Renal pelvis (tissue), 4 donors: ENCODE results near the gene IL6R. TPM values are rescaled to one million over a fixed set of nuclear protein-coding genes. Genes with fewer than 3 reads are reported as not detected.
A peak's percentile ranks its signal among the peaks of the same experiment; 100 is the strongest.
"Not testable (repeated sequence)": the region's sequence is repeated elsewhere in the genome, so short reads cannot be mapped to it uniquely, and the experiment has no call there.

Experiments
- DNase-seq: peaks from one replicate; pipeline ENCODE4 v3.0.0-alpha.2; 2013
- polyA plus RNA-seq, 3 donors: library from polyadenylated mRNA; unstranded; fragments of 120-200 nt; gene quantifications; one replicate each; pipeline ENCODE4 v1.2.1, GENCODE V29; 2013; ENCODE audit not compliant: insufficient read length in 3 of 3

IL6R gene
- polyA plus RNA-seq, 3 donors: 5.9 to 11.0 (median 6.4) TPM

- peak; percentile 60 for DNase-seq
Measured at GRCh38 chr1:154405747-154406571, 816 bp downstream of the IL6R start.

DNA sequence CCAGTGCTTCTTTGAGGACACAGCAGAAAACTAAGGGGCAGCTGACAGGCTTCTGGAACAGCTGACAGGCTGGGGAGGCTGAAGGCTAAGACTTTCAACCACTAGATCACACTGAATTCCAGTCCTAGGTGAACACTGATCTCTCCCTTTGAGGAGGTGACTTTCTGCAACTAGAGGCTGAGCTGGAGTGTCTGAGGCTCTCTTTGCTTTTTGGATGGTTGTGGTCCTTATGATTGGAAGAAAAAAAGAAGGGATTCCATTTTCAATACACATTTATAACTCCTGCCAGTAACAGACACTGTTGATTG, 1.4 kb downstream of the IL6R start:
- DNase-seq: no peak

GRCh38 chr1:154406886-154407197, 1.7 kb downstream of the IL6R start:
- no peak for DNase-seq

DNA sequence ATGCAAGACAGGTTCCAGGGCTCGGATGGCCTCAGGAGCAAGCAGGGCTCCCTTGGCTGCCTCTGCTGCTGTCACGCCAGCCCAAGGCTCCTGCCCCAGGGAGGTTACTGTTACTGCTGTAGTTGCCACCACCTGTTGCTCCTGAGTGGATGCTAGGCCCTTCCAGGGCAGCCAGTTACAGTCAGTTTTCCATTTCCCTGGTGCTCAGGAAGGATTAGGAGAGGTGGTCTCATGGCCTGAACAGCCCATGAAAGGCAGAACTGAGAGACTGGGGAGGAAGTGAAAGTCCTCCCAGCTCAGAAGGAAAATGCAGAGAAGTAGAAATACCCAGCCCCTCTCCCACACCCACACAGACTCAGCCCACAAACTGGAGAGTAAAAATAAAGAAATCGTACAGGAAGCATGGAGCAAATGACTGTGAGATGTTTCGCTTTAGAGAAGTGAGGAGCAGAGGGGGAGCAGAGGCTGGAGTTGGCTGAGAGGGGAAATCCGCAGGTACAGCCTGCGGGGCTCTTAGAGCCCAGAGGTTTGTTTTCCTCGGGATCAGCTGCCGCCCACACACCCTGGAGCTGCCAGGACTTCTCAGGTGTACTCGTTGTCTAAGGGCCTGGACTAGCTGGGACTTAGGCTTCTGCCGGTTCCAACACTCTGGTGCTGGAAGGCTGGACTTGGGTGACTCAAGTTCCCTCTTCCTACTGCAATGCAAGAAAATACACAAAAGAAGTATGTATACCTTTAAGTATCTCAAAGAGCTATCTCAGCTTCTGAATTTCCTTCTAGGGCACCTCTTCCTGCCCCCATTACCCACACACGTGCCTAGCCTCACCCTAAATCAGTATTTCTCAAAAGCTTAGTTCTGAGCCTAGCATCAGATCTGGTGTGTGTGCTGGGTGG, 2.3 kb downstream of the IL6R start:
- DNase-seq: no peak

DNA sequence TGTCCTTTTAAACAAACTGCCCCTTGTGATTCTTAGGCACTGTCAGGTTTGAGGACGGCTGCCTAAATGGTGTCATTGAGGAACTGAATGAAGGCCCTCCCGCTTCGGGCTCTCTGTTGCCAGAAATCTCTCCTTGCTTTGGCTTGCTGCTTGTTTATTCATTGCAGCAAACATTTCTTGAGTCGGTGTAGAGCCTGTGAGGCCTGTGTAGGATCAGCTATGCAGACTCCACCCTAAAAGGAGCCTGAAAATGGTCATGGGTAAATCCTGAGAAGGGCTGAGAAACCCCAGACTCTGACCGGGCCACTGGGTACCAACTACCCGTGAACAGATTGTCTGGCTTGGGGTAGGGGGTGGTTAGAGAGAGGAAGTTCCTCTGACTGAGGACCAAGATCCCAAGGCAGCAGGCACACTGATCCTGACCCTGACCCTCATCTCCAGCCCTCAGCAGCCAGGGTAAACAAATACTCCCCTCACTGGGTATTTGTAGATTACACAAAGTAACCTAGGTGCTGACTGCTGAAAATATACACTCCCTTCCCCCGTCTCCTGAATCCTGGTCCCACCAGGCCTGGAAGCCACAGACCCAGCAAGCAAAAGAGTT, 3.1 kb downstream of the IL6R start:
- DNase-seq: no peak

DNA sequence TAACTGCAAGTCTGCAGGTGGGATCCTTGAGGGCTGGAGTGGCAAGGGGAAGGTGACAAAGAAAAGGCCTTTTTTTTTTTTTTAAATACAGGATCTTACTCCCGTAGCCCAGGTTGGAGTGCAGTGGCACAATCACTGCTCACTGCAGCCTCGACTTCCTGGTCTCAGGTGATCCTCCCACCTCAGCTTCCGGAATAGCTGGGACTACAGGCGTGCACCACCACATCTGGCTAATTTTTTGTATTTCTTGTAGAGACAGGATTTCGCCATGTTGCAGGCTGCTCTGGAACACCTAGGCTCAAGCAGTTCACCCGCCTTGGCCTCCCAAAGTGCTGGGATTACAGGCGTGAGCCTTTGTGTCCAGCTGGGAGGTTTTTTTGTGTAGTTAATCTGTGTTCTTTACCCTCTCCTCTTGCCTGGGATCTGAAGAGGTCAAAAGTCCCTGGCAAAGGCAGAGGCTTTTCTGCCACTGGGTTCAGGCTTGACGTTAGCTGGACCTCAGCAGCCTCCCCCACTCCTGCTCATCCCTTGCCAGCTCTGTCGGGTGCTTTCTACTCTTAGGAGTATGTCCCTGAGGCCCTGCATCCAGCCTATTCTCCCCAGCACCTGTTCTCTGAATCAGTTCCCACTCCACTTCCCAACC, 5.2 kb downstream of the IL6R start:
- DNase-seq: no peak

DNA sequence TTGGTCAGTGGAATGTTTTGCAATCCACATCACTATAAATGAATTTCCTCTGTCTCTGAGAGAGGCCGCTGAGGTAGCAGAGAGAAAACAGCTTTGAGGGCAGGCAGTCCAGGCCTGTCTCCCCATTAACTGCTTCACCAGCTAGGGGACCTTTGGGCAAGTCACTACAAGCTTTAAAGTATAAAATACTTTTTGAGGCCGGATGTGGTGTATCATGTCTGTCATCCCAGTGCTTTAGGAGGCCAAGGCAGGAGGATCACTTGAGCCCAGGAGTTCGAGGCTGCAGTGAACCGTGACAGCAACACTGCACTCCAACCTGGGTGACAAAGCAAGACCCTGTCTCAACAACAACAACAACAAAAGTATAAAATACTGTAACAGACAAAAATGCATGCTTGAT, 6.4 kb downstream of the IL6R start:
- no peak for DNase-seq

DNA sequence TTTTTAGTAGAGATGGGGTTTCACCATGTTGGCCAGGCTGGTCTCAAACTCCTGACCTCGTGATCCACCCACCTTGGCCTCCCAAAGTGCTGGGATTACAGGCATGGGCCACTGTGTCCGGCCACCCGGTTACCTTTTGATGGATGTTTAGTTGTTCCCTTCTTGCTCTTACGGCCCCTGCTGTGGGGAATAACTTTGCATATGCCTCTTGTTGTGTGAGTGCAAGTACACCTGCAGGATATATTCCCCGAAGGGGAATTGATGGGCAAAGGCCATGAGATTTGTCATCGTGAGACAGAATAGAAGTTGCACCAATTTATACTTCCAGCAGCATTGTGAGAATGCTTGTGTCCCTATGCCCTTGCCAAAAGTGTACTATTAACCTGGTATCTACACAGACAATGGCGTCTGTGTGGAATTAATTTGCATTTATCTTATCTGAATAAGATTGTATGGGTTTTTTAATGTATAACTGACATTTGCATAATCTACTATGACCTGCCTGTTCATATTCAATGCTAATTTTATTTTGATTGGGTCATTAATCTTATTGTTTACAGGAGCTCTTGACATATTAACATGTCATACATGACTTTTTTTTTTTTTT, 8.1 kb downstream of the IL6R start:
- no peak for DNase-seq

GRCh38 chr1:154414606-154415005, 9.5 kb downstream of the IL6R start:
- no peak for DNase-seq

GRCh38 chr1:154416471-154417337, 11.6 kb downstream of the IL6R start:
- no peak for DNase-seq

GRCh38 chr1:154417338-154417608, 12.1 kb downstream of the IL6R start:
- no peak for DNase-seq

GRCh38 chr1:154418062-154418921, 13.1 kb downstream of the IL6R start:
- DNase-seq: no peak

DNA sequence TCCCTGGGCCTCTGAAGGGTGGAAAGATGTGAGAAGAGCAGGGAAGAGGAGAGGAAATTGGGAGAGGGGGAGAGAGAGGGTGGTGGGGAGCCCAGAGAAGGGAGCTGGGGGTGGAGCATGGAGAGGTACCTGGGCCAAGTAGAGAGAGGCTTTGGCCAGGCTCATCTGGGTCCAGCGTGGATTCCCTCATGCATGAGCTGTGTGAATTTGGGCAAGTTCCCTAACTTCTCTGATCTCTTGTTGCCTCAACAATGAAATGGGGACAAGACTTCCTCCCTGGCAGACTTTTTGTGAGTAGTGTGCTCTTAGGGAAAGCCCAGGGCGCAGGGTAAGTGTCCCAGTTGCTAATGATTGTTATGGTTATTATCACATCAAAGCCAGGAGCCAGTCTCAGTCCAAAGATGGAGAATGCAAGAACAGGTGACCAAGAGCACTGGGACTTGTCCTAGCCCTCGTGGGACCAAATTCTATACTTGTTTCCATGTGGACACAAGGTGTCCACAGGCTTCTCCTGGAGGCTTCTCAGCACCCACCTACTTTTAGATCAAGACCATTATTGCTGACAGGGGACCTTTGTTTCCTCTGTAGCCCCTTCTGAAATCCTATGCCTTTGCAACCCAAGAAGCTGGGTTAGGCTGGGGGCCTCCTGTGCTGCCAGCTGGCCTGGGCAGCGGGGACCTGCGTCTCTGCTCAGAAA, 13.9 kb downstream of the IL6R start:
- DNase-seq: no peak

- DNase-seq: peak; percentile 64
Measured at GRCh38 chr1:154419620-154420571, 14.8 kb downstream of the IL6R start.

- no peak for DNase-seq
Measured at GRCh38 chr1:154420961-154421924, 16.1 kb downstream of the IL6R start.

- DNase-seq: not testable (repeated sequence)
Measured at GRCh38 chr1:154422049-154422448, 16.9 kb downstream of the IL6R start.

DNA sequence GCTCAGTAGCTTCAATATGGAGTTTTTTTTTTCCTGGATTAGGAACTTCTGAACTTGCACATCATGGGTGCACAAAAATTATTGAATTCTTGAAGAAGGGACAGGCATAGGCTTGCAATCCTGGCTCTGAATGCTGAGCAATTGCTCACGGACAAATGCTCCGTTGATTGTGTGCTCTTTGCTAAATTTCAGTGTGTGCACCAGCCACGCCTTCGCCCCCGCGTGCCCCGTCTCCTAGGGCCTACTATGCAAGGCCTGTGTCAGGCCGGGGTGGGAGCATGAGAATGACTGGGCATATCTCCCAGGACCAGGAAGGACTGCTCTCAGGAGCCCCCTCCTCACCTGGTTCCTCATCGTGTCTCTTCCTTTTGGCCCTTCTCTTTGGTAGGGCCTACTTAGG, 17.4 kb downstream of the IL6R start:
- DNase-seq: no peak
